Measurements from ENCODE around the gene EPS15. TPM values are rescaled to one million over a fixed set of nuclear protein-coding genes. Genes with fewer than 3 reads are reported as not detected.

Gene EPS15
- total and polyA plus RNA-seq, 2 donors (not counting 1 experiment from before 2014, with no cell fraction given): 40.3 to 151 TPM

- DNase-seq: no peak
Measured at GRCh38 chr1:51518586-51519047, 449 bp downstream of the EPS15 start.

More at GRCh38 chr1:51518586-51519047, 449 bp downstream of the EPS15 start:
- Mint-ChIP-seq H3K27ac (peak overlapping the region; percentile 91), H3K4me1 (peaks cover 56% of the 10 kb centered on the region), H3K27me3 (no peaks in the 10 kb centered on the region), H3K4me3 (peak overlapping the region; percentile 96), H3K9me3 (ENCODE audit: insufficient read depth) (no peaks in the 10 kb centered on the region)
- Histone ChIP-seq H3K4me1 (ENCODE audit: control insufficient read depth in 2 of 2, insufficient read depth in 2 of 2, low read length in 2 of 2) (peaks cover 31 to 45% of the 10 kb centered on the region in 2 donors), H3K4me3 (ENCODE audit: control extremely low read depth in 1 of 5, extremely low read depth in 1 of 5, insufficient read depth in 1 of 5, low read depth in 2 of 5, low read length in 4 of 5) (peak overlapping the region; percentile 65 to 93 (median 78)), H3K27me3 (replicated peaks in 1 of 4; ENCODE audit: control extremely low read depth in 1 of 4, control insufficient read depth in 3 of 4, insufficient read depth in 4 of 4, low read length in 3 of 4) (no peaks in the 10 kb centered on the region), H3K9ac (ENCODE audit: low read length) (peak overlapping the region; percentile 86), H3K27ac (ENCODE audit: low read length in 2 of 2) (peak overlapping the region; percentile 67 to 88), H3K4me2 (replicated peaks; ENCODE audit: low read depth, low read length, poor library complexity, severe bottlenecking) (peak overlapping the region; percentile 91), H3K79me2 (ENCODE audit: control insufficient read depth, insufficient read depth, low read length) (peaks cover 50% of the 10 kb centered on the region), H2AFZ (ENCODE audit: insufficient read depth, low read depth, low read length, poor library complexity, severe bottlenecking) (peak overlapping the region; percentile 74), H3K9me3 (ENCODE audit: control extremely low read depth in 1 of 3, control insufficient read depth in 2 of 3, insufficient read depth in 1 of 3, low read length in 2 of 3) (no peaks in the 10 kb centered on the region), H4K20me1 (ENCODE audit: control insufficient read depth, insufficient read depth, low read length, poor library complexity, severe bottlenecking) (peaks cover 4% of the 10 kb centered on the region), H3K36me3 (replicated peaks in 1 of 2; ENCODE audit: control extremely low read depth in 1 of 2, control insufficient read depth in 1 of 2, extremely low read depth in 1 of 2, insufficient read depth in 2 of 2, low read length in 1 of 2) (no peaks in the 10 kb centered on the region)
- no peak for TF ChIP-seq CTCF (IDR thresholded peaks at IDR 0.05)
- TF ChIP-seq EZH2 (IDR thresholded peaks at IDR 0.05; ENCODE audit: borderline replicate concordance, insufficient read depth, low read depth, low read length, poor library complexity, severe bottlenecking): no peak
- ATAC-seq (ENCODE audit: low read depth): peak; percentile 48
- under 1% methylated on average over 51 of the region's 52 CpGs for WGBS (ENCODE audit: insufficient coverage)
- ChIA-PET CTCF (interaction anchor here (1.0 to 1.8 kb wide), 4 partner anchors 15 to 97 kb away, joined by 3 to 6 read pairs (median 3); no protein-coding TSS in a partner anchor), POLR2A (interaction anchor here (0.6 to 1.4 kb wide), 3 partner anchors 12 to 538 kb away, joined by 3 read pairs; partner anchors contain the start of gene BTF3L4)
- intact Hi-C loops (cut with micrococcal nuclease): loop anchor here (1.0 to 10.0 kb wide), 7 partner anchors 27 to 554 kb away; partner anchors contain the start of genes FAF1, OSBPL9 and RNF11

Data from B cell (primary cell).